HG03097 (cell line): ENCODE results near the gene ELOVL7.
"Not testable (repeated sequence)": the region's sequence is repeated elsewhere in the genome, so short reads cannot be mapped to it uniquely, and the experiment has no call there.

ENCODE experiments used
- ATAC-seq: cut with Tn5 transposase; IDR thresholded peaks from one replicate; pipeline ENCODE4 v1.9.1; 2021; ENCODE audit not compliant: unreplicated experiment, low FRiP score

Gene ELOVL7

DNA sequence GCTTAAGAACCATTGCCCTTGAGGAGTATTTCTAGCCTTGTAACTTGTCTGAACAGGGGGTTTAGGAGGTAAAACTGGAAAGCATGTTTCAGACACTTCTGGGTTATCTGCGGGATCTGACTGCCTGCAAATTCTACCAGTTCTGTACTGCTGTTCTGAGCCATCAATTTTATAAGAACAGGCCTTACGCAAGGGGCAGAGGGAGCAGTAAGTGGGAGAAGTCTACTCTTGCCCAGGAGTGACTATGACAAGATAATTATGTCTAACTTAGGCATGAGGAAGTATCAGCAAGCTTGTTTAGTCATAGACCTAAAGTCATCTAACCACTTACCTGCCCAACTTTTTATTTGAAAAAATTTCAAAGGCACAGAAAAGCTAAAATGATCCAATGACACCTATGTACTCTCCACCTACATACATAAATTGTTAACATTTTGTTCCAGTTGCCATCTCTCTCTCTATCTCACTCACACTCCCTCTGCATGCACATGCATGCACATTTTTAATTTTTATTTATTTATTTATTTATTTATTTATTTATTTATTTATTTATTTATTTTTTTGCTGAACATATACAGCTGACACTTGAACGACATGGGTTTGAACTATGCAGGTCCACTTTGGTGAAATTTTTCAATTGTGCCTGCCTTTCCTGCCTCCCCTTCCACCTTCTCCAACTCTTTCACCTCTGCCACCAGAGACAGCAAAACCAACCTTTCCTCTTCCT lies 125.7 kb downstream of the ELOVL7 start:
- ATAC-seq = no peak

DNA sequence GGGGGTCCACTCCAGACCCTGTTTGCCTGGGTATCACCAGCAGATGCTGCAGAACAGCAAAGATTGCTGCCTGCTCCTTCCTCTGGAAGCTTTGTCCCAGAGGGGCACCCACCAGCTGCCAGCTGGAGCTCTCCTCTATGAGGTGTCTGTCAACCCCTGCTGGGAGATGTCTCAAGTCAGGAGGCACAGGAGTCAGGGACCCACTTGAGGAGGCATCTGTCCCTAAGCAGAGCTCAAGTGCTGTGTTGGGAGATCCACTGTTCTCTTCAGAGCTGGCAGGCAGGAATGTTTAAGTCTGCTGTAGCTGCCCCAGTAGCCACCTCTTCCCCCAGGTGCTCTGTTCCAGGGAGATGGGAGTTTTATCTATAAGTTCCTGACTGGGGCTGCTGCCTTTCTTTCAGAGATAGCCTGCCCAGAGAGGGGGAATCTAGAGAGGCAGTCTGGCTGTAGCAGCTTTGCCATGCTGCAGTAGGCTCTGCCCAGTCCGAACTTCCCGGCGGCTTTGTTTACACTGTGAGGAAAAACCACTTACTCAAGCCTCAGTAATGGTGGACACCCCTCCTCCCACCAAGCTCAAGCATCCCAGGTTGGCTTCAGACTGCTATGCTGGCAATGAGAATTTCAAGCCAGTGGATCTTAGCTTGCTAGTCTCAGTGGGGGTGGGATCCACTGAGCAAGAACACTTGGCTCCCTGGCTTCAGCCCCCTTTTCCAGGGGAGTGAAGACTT lies 128.7 kb downstream of the ELOVL7 start:
- ATAC-seq = not testable (repeated sequence)

DNA sequence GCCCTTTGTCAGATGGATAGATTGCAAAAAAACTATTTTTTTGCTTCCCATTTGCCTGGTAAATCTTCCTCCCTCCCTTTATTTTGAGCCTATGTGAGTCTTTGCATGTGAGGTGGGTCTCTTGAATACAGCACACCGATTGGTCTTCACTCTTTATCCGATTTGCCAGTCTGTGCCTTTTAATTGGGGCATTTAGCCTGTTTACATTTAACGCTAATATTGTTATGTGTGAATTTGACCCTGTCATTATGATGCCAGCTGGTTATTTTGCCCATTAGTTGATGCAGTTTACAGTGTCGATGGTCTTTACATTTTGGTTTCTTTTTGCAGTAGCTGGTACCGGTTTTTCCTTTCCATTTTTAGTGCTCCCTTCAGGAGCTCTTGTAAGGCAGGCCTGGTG lies 131.1 kb downstream of the ELOVL7 start:
- ATAC-seq = no peak

DNA sequence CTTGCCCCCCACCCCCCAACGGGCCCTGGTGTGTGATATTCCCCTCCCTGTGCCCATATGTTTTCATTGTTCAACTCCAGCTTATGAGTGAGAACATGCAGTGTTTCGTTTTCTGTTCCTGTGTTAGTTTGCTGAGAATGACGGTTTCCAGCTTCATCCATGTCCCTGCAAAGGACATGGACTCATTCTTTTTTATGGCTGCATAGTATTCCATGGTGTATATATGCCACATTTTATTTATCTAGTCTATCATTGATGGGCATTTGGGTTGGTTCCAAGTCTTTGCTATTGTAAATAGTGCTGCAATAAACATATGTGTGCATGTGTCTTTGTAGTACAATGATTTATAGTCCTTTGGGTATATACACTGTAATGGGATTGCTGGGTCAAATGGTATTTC lies 132.2 kb downstream of the ELOVL7 start:
- not testable (repeated sequence) for ATAC-seq

DNA sequence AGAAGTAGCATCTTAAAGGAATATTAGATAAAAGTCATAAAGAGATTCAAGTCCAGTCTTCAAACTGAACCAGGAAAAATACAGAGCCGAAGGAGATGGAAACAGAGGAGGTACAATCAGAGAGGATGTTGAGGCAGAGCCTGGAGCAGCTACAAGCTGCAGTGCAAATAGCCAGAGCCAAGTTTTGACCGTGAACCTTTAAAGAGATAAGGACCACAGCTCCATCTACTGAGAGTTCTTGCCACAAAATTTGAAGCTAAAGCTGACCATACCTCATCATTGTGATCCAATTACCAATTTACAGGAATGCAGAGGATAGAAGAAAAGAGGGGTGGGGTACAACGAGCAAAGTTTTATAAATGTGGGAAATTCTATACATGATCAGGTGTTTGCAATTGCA lies 133.7 kb downstream of the ELOVL7 start:
- ATAC-seq = no peak

DNA sequence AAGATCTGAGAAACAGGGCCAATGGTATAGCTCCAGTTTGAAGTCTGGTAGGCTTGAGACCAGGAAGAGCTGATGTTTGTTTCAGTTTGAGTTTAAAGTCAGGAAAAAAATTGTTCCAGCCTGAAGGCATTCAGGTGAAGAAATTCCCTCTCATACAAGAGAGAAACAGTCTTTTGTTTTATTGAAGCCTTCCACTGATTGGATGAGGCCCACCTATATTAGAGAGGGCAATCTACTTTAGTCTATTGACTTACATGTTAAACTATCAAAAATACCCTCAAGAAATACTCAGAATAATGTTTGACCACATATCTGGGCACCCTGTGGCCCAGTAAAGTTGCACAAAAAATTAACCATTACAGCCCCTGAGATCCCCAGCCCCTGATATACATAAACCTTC lies 138.9 kb downstream of the ELOVL7 start:
- no peak for ATAC-seq

DNA sequence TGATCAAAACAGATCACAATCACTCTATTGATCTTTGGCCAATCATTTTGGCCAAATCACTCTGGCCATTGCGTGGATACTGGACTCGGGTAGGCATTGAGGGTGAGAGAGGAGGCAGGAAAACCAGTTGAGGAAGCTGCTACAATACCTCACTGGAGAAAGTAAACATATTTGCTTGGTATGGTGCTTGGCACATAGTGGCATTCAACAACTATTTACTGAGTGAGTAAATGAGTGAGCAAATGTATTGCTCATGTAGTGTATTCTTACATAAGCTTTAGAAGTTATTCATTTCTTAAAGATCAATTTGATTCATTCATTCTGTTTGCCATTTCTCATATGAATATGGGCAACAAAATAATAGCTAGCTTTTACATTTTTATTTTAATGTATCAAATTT lies 140.1 kb downstream of the ELOVL7 start:
- no peak for ATAC-seq
